Stimulated activated CD8-positive, alpha-beta memory T cell treated with anti-CD3 and anti-CD28 coated beads, Interleukin-4, amount 100 ng/mL, for 48 hours (primary cell): Measurements from ENCODE around the gene CD74.
"Not testable (repeated sequence)": the region's sequence is repeated elsewhere in the genome, so short reads cannot be mapped to it uniquely, and the experiment has no call there.

ENCODE experiments used
- DNase-seq: peaks from one replicate; pipeline ENCODE4 v3.0.0-alpha.2; 2020

Gene CD74

GRCh38 chr5:150412319-150413175 lies at the start of gene CD74:
Gene CD74, minus strand, starts transcription at chr5:150412910. Its CDS starts 161 bp downstream, at chr5:150412749.
- peak; percentile 89 for DNase-seq

DNA sequence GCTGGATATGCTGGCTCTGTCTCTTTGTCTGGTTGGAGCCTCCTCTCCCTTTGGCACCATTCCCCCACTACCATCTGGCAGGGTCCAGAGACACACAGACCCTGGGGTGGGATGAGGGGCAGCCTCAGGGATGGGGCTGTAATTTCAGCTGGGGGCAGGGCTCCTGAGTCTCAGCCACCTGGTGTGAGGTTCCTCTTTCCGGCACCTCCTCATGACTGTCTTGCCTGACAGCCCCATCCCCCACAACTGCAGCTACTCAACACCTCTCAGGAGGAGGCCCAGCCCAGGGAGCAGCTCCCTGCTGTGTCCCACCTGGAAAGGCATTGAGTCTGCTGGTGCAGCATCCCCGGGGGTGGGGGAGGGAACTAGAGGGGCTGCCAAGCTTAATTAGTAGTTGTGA lies 48.5 kb upstream of the CD74 start:
- no peak for DNase-seq

DNA sequence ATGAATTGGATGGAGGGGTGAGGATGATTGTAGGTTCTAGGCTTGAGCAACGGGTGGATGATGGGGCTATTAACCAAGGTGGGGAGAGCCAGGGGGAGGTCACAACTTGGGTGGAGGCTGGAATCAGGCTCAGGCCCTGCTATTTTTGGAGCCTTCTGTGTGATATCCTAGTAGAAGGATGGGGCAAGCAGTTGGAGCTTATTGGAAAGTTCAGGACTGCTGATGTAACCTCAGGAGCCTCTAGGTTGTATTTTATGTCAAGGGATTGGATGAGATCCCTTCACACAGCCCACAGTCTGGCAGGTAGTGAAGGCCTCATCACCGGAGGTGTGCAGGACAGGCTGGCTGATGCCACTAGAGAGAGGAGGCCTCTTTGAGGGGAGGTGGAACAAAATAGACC lies 48.1 kb upstream of the CD74 start:
- no peak for DNase-seq

DNA sequence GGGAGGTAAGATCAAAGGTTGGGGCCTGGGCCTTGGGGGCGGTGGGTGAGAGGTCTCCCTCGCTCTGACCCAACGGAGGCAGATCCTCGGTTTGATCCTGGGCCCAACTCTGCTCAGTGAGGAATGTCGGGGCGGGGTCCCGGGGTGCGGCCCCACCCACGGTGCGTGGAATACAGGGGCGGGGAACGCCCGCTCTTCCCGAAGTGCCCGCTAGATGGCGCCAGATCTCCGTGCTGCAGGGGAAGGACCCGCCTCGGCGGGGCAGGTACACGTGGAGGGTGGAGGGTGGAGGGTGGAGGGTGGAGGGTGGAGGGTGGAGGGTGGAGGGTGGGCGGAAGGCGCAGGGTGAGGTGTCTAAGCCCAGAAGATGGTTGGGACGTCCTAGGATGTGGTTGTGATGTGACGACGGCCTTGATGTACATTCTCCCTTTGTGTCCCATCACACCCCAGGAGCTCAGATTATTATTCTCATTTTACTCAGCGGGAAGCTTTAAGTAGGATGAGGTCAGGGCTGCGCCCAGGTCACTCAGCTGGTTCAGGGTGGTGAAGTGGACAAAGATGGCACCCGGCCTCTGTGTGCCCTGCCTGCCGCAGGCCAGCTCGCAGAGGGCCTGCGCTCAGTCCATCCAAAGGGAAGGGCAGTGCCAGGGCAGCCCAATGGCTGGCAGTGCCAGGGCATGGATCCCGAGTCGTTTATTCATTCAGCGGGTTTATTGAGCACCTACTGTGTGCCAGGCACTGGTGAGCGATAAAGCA lies 46.3 kb upstream of the CD74 start:
- DNase-seq: peak; percentile 96

DNA sequence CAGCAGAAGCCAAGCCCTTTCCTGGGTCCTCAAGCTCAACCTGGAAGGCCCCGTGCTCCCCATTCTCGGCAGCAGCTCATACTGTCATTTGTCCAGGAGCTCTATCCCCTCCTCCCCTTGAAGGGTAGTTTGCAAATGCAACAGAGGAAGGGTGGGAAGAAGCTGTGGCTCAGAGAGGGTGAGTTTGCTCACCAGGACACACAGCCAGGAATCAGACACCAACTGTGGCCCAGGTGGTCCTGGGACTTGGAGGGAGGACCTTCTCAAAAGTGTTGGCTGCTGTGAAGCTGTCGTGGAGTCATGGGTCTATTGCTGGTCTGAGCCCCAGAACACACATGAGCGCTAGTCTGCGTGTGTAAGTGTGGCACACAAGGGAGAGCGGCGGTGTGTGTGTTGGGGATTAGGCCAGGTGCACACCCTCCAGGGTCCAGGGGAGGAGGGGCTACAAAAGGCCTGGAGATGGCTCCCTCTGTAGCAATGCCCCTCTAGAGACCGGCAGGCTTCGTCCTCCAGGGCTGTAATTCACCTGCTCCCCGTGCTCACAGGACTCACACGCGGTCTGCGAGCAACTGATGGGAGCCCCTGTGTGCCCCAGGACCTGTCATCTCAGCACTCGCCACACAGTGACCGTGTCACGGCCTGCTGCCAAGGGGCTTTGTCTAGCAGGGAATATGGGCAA lies 45.0 kb upstream of the CD74 start:
- no peak for DNase-seq

DNA sequence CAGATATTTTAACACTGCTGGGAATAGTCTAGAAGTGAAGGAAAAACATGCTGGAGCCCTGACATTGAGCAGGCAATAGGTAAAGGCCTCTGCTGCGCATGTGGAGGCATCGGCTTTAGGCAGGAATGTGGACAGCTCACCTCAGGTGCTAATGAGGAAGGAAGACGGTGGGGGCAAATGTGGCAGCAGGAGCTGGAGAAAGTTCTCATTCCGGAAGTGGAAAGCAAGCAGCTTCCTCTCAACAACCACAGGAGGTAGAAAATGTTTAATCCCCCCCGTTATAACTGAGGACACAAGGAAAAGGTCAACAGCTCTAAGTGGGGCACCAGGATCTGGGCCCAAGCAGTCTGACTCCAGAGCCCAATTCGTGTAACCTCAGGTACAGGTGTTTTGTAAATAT lies 44.4 kb upstream of the CD74 start:
- no peak for DNase-seq

DNA sequence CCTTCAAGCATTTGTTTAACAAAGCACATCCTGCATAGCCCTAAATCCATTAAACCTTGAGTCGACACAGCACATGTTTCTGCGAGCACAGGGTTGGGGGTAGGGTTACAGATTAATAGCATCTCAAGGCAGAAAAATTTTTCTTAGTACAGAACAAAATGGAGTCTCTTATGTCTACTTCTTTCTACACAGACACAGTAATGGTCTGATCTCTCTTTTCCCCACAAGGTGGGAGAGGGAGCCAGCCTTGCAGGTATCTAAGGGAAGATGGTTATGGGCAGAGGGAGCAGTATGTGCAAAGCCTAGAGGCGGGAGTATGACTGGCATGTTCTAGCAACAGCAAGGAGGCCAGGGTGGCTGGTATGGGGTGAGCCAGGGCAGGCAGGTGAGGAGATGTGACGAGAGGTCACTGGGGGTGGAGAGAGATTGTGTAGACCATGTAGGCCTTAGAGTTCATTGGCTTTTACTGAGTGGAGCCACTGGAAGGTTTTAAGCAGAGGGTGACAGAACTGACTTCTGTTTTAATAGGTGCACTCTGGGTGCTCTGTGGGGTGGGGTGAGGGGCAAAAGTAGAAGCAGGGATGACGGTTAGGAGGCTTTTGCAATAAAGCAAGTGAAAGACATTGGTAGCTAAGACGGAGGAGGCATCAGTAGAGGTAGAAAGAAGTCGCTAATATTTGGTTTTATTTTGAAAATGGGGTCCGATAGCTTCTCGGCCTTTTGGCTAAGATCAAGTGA lies 42.0 kb upstream of the CD74 start:
- no peak for DNase-seq

DNA sequence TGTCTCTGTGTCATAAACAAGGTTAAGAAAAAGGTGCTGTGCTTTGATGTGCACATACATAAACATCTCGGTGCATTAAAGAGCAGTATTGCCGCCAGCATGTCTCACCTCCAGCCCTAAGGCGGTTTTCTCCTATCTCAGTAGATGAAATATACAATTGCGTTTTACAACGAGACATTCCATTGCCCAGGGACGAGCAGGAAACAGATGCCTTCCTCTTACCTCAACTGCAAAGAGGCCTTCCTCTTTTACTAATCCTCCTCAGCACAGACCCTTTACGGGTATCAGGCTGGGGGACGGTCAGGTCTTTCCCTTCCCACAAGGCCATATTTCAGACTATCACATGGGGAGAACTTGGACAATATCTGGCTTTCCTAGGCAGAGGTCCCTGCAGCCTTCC lies 41.3 kb upstream of the CD74 start:
- DNase-seq: not testable (repeated sequence)

DNA sequence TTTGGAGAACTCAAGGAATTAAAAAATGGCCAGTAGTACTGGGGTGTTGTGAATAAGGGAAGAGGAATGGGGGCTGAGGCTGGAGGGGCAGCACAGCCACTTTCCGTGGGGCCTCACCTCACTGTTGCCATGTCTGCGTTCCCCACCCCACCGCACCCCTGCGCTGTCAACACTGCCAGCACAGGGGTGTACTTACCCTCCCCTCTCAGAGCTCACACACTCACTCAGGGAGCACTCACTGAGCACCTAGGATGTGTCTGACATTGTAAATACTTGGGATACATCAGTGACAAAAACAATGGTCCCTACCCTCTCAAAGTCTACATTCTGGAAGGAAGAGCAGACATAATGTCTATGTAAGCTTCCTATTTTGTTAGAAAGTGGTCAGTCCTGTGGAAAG lies 40.2 kb upstream of the CD74 start:
- DNase-seq: no peak

DNA sequence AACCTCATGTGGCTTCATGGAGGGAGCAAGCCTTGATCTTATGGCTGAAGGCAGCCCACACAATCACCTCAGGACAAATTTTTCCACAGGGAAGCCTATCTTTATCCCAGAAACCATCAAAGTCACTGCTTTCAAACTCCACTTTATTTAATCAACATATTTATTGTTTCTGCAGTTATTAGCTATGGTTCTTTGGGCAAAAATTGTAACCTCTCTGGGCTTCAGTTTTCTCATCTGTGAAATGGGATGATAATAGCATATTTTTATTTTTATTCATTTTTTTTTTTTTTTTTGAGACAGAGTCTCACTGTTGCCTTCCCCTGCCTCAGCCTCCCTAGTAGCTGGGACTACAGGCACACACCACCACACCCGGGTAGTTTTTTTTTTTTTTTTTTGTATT lies 38.9 kb upstream of the CD74 start:
- no peak for DNase-seq

GRCh38 chr5:150449517-150450339 lies 37.0 kb upstream of the CD74 start, which contains the start of gene RPS14:
Gene RPS14, minus strand, starts transcription at chr5:150449739. Its CDS starts 2,006 bp downstream, at chr5:150447733.
- DNase-seq: peak; percentile 96

DNA sequence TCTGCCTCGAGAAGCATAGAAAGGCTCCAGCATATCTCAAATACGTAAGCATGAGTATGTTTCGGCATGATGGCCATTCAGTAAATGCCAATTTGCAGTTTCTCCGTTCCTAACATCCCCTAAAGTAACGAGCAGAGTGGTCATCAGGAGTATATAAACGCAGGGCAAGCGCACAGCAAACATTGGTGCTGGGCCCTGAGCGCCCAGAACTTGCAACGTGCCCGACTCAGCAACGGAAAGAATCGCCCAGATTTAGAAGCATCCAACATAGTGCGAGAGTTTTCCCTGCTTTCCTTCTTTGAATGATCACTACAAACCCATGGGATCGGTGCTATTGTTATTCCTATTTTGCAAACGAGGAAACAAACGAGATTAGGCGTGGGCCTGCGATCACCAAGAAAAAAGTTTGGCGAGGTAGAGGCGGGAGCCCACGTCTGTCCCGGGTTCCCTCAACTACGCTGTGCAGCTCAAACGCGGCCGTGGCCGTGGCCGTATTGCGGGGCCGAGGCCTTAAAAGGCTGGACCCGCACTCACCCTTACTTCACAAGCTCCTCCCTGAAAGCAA lies 36.3 kb upstream of the CD74 start:
- DNase-seq: no peak

GRCh38 chr5:150448334-150448733 lies 35.6 kb upstream of the CD74 start:
- DNase-seq: no peak

DNA sequence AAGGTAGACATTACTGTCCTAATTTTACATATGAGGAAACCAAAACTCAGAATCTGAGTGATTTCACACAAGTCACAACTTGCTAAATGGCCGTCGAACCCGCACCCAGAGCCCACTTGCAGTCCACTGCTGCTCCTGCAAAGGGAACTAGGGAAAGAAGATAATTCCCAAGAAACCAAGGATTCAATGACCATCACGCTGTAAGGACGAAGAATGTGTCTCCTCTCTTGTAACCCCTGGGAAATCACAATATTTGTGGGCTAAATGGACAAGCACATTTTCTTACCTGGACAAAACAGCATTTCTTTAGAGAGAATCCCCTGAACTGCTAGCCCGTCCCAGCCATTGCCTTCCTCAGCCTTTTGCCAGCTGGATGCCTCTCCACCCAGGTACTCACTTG lies 34.5 kb upstream of the CD74 start:
- DNase-seq: no peak

- DNase-seq: no peak
Measured at GRCh38 chr5:150446583-150446982, 33.9 kb upstream of the CD74 start.

GRCh38 chr5:150446088-150446487 lies 33.4 kb upstream of the CD74 start:
- no peak for DNase-seq

DNA sequence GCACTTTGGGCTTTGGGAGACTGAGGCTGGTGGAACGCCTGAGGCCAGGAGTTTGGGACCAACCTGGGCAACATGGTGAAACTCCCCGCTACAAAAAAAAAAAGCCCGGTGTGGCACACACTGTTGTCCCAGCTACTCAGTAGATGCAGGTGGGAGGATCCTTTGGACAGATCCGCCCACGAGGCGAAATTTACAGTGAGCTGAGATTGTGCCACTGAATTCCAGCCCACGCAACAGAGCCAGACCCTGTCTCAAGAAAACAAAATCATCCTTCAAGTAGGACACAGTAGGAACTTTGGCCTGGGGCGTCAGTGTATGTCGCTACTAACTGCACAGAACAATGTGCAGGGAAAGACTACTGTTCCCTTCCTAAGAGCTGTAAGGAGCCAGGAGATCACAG lies 32.1 kb upstream of the CD74 start:
- no peak for DNase-seq

DNA sequence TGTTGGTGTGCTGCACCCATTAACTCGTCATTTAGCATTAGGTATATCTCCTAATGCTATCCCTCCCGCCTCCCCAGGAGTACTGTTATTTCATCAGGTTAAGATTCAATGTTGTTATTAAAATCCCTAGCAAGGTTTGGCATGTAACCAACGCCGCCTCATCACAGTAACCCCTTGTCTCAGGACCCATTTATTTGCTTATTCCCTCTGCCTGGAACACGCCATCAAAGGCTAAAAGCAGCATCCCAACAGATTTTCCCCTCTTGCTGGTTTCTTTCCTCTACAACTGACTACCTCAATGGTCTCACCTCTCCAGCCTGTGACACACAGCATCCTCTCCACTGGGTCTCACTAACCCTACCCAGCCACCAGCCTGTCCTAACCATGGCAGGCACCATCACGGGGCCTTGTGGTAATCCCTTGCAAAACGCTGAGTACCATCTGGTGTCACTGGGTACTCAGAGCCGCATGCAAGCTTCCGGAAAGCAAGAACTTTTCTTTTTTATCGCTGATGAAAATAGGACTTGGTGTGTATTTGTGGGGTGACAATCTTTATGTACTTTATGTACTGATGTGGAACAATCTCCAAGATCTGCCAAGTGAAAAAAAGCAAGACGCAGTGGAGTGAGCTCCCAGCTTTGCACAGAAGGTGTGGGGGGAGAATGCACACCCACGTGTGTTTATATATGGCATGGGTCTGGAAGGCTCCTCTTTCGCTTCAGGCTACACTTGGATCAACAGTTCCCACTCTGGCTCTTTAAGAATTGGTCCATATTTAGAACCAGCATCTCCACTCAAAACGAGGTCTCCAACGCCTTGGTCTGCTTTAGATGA lies 30.7 kb upstream of the CD74 start:
- no peak for DNase-seq

- DNase-seq: no peak
Measured at GRCh38 chr5:150442699-150443080, 30.0 kb upstream of the CD74 start.

DNA sequence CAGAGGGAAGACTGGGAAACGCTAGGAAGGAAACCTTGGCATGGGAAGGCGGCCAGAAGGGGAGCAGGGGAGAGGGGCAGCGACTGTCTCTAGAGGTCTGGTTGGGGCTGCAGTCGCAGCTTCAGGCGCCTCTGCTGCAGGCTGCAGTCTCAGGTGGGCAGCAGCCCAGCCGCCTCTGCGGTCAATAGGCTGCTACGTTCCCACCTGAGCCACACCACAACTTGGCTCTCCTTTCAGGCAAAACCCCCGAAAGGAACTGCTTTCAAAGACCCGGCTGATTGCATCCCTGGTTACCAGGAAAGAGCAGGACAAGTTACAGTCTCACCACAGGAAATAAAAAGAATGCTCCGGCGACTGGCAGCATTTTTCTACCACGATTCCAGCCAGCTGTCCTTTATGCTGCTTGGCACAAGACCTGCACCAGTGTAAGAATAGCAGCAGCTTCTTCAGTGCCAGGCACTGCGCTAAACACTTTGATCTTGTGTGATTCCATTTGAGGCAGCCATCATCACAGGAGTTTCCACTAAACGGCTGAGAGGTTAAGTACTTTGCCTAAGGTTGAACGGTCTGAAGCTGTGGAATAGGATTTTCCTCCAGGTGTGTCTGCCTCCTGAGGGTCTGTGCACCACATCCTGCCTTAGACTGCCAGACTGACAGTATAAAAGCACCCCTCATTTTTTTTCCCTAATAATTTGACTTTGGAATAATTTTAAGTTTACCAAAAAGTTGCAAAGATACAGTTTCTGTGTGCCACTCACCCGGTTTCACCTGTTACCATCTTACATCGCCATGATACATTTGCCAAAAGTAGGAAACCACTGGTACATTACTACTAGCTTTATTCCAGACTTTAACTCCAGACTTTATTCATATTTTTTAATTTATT lies 29.3 kb upstream of the CD74 start:
- DNase-seq: no peak
